MG63 (cell line): ENCODE data around the gene GIT1. TPM values are rescaled to one million over a fixed set of nuclear protein-coding genes. Genes with fewer than 3 reads are reported as not detected.
"Not testable (repeated sequence)": the region's sequence is repeated elsewhere in the genome, so short reads cannot be mapped to it uniquely, and the experiment has no call there.

Experiments
- DNase-seq: peaks from one replicate; pipeline ENCODE4 v3.0.0-alpha.2; 2020
- H3K27me3 ChIP-seq: fragments of 250-450 bp; sonication (Bioruptor Pico); 2 replicates; pipeline ENCODE4 v1.5.1; 2020; ENCODE audit warnings: mild to moderate bottlenecking, moderate library complexity
- H3K36me3 ChIP-seq: fragments of 250-450 bp; sonication (Bioruptor Pico); 2 replicates; pipeline ENCODE4 v1.5.1; 2020; ENCODE audit warnings: mild to moderate bottlenecking, moderate library complexity
- H3K4me3 ChIP-seq: fragments of 250-450 bp; sonication (Bioruptor Pico); 2 replicates; pipeline ENCODE4 v1.5.1; 2020; ENCODE audit warnings: mild to moderate bottlenecking, moderate library complexity
- H3K9me3 ChIP-seq: fragments of 250-450 bp; sonication (Bioruptor Pico); 2 replicates; pipeline ENCODE4 v1.5.1; 2020; ENCODE audit warnings: mild to moderate bottlenecking, moderate library complexity
- total RNA-seq: library from RNA; depleted of rRNA; stranded (reverse); fragments of >200 nt; shearing (Covaris generic); gene quantifications from 2 replicates; pipeline ENCODE4 v1.2.3, GENCODE V29; 2014; ENCODE audit warnings: low replicate concordance

Gene GIT1
- total RNA-seq, 1 experiment from 2014 or later, result 36.4 TPM

DNA sequence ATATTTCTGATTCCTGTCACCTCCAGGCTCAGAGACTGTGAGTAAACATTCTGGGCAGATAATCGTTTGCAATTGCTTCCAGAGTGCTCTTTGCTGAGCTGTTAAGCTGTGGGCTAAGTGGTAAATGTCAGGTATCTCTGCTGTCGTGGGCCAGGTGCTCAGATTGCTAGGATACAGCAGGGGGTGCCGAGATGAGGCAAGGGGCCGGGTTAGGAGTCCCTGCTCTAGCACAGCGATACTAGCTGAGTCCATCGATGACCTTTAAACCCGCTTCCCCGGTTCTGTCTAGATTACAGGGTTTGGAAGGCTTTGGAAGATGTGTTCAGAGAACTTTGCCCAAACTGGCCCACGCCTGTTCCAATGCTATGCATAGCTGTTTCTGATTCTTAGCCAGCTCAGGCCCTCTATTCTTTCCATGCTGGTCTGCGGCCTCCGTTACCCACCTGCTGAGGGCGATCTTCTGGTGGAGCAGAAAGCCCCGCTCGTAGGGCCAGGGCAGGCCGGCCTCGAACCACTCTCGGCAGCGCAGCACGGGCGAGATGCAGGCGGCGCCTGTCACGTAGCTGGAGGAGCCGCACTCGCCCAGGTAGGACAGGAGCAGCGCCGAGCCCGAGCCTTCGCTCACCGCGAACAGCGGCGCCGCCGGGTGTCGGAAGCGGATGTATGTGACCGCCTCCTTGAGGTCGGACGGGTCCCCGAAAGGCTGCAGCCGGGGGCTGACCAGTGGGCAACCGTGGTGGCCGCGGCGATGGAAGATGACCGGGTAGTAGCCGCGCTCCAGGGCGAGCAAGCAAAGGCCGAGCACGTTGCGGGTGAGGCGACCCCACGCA is 23.6 kb downstream of the GIT1 start:
- H3K27me3 ChIP-seq, result no peaks in the 10 kb centered on the region
- no peak for DNase-seq
- no peaks in the 10 kb centered on the region for H3K36me3 ChIP-seq
- H3K4me3 ChIP-seq, result peak overlapping the region; percentile 64
- no peaks in the 10 kb centered on the region for H3K9me3 ChIP-seq

DNA sequence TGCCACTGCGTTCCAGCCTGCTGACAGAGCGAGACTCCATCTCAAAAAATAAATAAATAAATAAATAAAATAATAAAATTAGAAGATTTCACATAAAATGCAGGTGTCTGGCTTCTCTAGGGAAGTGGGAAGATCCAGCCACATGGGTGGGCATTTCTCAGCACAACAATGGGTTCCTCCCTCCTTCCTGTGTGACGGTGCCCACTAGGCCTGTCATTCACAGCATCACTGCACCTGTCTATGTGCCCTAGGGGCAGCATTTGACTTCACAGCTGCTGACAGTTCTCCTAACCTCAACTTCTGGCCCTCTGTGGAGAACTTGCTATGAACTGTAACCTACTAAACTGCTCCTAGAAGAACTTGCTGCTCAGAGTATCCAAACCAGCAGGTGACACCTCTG is 25.6 kb downstream of the GIT1 start:
- Histone ChIP-seq H3K9me3 (no peaks in the 10 kb centered on the region), H3K4me3 (no peak overlapping the region), H3K36me3 (no peaks in the 10 kb centered on the region), H3K27me3 (no peaks in the 10 kb centered on the region)
- no peak for DNase-seq

DNA sequence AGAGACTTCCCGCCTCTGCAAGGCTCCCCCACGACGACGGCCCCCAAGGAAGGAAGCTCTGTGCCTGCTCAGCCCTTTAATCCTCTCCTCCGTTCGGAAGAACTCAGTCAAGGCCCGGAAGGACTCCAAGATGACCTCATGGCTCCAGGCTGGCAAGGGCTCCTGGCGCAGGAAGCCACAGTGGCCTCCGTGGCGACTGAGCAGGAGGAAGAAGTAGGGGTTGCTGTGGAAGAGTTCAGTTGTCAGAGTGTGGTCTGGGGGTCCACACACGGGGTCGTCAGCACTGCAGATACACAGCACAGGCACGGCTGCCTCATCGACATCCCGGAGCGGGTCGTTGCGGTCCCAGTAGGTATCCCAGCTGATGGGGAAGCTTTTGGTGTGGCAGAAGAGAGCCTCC is 26.8 kb downstream of the GIT1 start:
- DNase-seq, result no peak
- Histone ChIP-seq H3K36me3 (no peaks in the 10 kb centered on the region), H3K27me3 (no peaks in the 10 kb centered on the region), H3K4me3 (no peak overlapping the region), H3K9me3 (no peaks in the 10 kb centered on the region)

DNA sequence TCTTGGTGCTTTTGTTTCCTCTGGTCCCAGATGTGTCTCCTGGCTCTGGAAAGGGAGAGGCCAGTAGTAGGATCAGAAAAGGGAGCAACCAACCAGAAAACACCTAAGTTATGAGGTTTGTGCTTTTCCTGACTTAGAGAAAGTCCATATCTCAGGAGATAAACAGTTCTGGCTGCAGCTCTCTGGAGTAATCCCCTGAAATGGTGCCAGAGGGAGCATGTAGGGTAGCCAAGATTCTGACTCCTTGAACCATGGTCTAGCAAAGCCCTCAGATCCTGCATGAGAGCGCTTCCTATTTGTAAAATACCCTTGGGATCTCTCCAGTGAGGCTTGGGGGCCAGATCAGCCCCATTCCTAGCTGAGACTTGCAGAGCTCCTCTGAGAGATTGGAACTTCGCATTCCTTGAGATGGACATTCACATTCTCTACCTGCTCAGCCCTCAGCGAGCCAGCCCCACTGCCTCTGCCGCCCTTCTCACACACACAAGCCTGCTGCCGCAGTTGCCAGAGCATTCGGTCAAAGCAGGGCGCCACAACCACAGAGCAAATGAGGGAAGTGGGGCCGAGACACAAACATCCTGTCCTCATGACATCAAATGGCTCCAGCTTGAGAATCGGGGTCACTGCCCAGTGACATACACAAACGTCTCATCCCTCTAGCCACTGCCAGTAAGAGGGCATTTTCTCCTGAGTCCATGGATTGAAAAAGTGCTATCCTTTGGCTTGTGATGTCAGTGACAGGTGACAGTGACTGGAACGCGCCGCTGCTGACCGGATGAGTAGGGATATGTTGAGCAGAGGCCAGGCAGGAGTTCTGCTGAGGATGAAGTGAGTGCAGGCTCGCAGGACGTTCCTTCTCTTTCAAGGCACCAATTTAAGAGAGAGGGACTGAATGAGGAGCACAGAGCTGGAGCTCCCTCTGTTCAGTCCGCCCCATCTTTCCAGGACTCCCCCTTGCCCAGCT is 27.6 kb downstream of the GIT1 start:
- Histone ChIP-seq H3K9me3 (no peaks in the 10 kb centered on the region), H3K27me3 (no peaks in the 10 kb centered on the region), H3K4me3 (no peak overlapping the region), H3K36me3 (no peaks in the 10 kb centered on the region)
- DNase-seq, result no peak

DNA sequence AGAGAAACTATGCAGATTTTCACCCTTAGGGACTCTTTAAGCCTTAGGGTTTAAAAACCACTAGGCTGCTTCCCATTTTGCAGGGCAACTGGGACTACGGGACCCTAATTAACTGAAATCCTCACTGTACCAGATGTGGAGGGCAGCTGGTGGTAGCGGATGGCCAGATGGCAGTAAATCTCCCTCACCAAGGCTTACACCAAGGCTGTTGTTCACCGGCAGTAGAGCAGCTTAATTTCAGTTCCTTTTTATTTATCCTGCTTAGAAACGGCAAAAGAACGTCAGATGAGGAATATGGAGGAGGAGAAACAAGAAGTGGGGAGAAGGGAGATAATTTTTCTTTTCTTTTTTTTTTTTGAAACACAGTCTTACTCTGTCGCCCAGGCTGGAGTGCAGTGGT is 29.1 kb downstream of the GIT1 start:
- no peak for DNase-seq
- H3K36me3 ChIP-seq, result no peaks in the 10 kb centered on the region
- H3K27me3 ChIP-seq, result no peaks in the 10 kb centered on the region
- H3K4me3 ChIP-seq, result no peak overlapping the region
- no peaks in the 10 kb centered on the region for H3K9me3 ChIP-seq

DNA sequence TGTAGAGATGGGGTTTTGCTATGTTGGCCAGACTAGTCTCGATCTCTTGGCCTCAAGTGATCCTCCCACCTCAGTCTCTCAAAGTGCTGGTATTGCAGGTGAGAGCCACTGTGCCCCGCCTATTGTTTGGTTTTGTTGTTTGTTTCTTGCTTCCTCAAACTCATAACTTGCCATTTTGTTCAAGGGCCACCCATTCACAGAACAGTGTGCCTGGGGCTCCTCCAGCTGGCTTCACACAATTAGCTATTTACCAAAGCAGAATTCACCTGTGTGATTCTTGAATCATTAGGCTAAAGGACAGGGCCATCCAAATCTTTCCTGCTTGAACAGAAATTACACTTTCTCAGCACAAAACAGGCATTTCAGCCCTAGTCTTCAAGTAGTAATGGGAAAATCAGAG is 29.8 kb downstream of the GIT1 start:
- Histone ChIP-seq H3K4me3 (no peak overlapping the region), H3K9me3 (no peaks in the 10 kb centered on the region), H3K36me3 (no peaks in the 10 kb centered on the region), H3K27me3 (no peaks in the 10 kb centered on the region)
- no peak for DNase-seq

DNA sequence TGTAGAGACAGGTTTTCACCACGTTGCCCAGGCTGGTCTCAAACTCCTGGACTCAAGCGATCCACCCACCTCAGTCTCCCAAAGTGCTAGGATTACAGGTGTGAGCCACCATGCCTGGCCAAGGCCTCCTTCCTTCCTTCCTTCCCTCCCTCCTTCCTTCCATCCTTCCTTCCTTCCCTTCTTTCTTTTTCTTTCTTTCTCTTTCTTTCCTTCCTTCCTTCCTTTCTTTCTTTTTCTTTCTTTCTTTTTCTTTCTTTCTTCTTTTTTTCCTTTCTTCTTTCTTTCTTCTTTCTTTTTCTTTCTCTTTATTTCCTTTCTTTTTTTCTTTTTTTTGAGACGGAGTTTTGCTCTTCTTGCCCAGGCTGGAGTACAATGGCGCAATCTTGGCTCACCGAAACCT is 31.3 kb downstream of the GIT1 start:
- not testable (repeated sequence) for H3K27me3 ChIP-seq, H3K9me3 ChIP-seq, H3K36me3 ChIP-seq

DNA sequence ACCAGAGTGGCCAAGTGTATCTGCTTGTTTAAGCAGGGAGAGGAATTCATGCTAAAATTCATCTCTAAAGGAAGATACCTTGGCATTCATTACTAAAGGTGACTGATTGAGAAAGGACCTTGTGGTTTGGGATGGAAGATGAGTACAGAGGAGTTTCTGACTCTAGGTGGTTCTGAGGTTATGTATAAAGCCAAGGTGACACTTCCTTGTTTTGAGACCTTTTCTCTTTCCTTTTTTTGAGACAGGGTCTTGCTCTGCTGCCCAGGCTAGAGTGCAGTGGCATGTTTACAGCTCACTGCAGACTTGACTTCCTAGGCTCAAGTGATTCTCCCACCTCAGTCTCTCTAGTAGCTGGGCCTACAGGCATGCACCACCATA is 31.7 kb downstream of the GIT1 start:
- no peak for DNase-seq
- H3K36me3 ChIP-seq, result no peaks in the 10 kb centered on the region
- no peaks in the 10 kb centered on the region for H3K9me3 ChIP-seq
- H3K4me3 ChIP-seq, result no peak overlapping the region
- no peaks in the 10 kb centered on the region for H3K27me3 ChIP-seq

More for the DNA sequence above, 31.3 kb downstream of the GIT1 start:
- not testable (repeated sequence) for DNase-seq, H3K4me3 ChIP-seq

DNA sequence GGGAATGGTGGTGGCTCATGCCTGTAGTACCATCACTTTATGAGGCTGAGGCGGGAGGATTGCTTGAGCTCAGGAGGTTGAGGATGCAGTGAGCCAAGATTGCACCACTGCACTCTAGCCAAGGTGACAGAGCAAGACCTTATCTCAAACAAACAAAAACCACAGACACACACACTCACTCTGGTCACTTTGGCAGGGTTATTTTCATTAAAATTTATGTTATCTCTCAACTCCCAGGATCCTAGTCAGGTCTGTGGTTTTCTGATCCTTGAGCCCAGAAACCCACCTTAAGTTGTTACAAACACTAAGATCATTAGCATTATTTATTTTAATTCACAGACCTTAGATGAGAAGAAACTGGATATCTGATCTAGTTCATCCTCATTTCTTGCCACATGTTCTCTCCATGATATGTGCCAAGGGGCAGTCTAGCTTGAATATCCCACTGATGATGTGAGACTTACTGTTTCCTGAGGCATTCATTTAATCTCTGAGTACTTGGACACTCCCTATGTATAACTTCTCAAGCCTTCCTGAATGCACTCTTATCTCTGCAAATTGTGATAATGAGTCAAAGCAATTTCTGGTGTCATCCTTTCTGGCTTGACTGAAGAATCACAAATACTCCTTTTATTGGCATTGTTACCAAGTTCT is 32.2 kb downstream of the GIT1 start:
- Histone ChIP-seq H3K4me3 (no peak overlapping the region), H3K36me3 (no peaks in the 10 kb centered on the region), H3K27me3 (no peaks in the 10 kb centered on the region), H3K9me3 (no peaks in the 10 kb centered on the region)
- peak; percentile 55 for DNase-seq

DNA sequence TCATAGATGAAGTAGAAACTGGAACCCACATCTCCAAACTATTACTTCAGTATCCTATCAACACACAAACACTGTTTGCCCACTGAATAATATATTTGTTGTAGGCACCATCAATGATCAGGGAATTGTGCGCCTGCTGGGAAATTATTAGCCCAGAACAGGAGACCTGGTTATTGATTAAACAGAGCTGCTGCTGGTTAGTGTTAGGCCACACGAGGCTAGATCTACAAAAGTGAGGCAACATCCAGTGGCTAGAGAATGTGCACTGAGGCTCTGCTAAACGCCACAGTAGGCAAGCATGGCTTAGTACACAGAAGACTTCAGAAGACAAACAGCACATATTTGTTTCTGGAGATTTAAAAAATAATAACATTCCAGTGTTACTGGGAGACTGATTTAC is 33.6 kb downstream of the GIT1 start:
- peaks cover 2% of the 10 kb centered on the region; the same call in 1 of the 2 replicates for H3K36me3 ChIP-seq
- no peak overlapping the region for H3K4me3 ChIP-seq
- DNase-seq, result no peak
- H3K9me3 ChIP-seq, result no peaks in the 10 kb centered on the region
- H3K27me3 ChIP-seq, result no peaks in the 10 kb centered on the region

DNA sequence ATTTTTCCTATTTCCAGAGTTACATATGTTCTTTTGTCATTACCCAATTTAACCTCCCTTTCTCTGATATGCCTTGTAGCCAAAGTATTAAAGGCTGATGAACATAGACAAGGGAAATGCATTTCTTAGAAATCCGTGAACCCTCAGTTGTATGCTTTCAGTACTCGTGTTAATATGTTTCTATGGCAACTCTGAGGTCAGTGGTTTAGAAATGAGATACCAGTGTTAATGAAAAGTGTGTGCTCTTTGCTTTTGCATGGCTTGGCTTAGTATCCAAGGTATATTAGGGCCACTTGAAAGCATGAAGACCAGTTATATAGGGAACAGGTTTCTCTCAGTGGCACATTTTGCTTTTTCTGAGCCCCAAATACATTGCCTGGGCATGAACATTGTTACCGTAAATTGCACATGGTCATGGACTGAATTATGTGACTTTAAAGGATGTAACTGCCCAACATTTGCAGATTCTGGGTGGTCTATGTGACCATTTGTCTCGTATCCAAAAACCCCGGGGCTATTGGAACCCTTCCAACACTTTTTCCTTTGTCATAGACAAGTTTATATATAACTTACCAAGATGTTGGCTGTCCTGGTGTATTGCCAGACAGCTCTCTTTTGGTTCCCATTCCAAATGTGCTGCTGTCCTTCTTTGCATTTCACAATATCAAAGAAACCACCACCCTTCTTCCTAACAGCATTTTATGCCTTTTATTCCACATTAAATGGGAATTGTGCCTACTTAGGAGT is 40.1 kb downstream of the GIT1 start:
- Histone ChIP-seq H3K4me3 (no peak overlapping the region), H3K36me3 (peaks cover 14% of the 10 kb centered on the region), H3K9me3 (no peaks in the 10 kb centered on the region), H3K27me3 (no peaks in the 10 kb centered on the region)
- no peak for DNase-seq

DNA sequence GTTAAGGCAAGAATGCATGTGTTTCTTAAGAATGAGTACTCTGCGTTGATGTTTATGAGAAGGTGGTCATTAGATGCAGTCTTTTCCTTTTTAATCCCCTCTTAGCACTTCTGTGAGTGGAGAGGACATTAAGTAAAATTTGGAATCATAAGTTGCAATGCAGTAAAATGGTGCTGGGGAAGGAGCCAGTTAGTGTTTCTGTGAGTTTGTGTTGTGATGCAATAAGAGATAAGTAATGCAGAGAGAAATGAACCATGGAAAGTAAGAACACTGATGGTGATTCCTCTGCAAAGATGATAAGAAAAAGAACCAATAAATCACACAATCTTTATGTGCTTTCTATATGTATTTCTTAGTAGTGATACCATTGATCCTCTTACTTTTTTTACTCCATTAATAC is 42.6 kb downstream of the GIT1 start:
- no peaks in the 10 kb centered on the region for H3K9me3 ChIP-seq
- no peak overlapping the region for H3K4me3 ChIP-seq
- peaks cover 39% of the 10 kb centered on the region for H3K36me3 ChIP-seq
- H3K27me3 ChIP-seq, result no peaks in the 10 kb centered on the region
- no peak for DNase-seq

DNA sequence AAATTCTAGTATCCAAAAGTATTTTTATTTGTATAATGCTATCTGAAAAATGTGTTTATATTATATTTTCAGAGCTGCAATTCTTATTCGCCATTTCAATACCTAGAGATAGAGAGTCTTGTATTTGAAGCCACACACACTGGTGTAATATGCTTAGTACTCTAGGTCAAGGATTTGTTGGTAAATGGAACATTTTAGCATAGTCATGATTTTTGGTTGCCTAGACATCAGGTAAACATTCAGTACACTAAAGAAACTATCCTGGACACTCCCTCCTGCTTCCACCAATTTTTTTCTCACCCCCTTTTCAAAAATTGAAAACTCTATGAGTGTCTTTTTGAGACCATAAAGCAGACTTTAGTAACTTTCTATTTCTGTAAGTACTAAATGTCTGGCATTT is 43.4 kb downstream of the GIT1 start:
- DNase-seq, result no peak
- H3K4me3 ChIP-seq, result no peak overlapping the region
- peaks cover 41% of the 10 kb centered on the region for H3K36me3 ChIP-seq
- no peaks in the 10 kb centered on the region for H3K27me3 ChIP-seq
- no peaks in the 10 kb centered on the region for H3K9me3 ChIP-seq

DNA sequence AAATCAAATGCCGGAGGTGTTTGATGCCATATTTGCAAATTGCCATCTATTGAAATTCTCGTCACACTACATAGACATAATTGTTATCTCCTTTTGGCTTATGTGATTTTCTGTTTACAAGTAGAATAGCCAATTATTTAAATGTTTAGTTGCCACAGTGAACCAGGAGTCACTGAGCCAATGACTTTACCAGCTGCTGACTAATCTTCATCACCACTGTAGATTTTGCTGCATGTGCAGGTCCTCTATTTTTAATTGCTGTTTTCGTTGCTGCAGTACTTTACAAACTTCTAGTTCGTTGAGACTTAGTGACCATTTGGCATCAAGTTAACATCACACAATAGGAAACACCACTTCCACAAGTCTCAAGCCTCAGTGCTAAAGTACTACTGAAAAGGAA is 45.4 kb downstream of the GIT1 start:
- no peak overlapping the region for H3K4me3 ChIP-seq
- no peaks in the 10 kb centered on the region for H3K9me3 ChIP-seq
- no peak for DNase-seq
- no peaks in the 10 kb centered on the region for H3K27me3 ChIP-seq
- peaks cover 57% of the 10 kb centered on the region for H3K36me3 ChIP-seq

DNA sequence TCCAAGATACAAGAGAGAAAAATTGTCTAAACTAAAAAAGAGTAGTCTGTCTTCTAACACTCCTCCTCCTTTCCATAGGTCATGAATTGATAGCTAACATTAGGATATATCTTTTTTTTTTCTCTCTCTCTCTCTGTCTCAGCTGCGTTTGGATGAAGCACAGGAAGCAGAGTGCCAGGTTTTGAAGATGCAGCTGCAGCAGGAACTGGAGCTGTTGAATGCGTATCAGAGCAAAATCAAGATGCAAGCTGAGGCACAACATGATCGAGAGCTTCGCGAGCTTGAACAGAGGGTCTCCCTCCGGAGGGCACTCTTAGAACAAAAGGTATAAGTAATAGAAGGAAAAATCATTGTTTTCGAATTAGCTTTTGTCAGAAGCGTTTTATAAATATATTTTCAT is 55.5 kb downstream of the GIT1 start:
- H3K9me3 ChIP-seq, result no peaks in the 10 kb centered on the region
- DNase-seq, result no peak
- H3K36me3 ChIP-seq, result peaks cover 48% of the 10 kb centered on the region
- no peaks in the 10 kb centered on the region for H3K27me3 ChIP-seq
- H3K4me3 ChIP-seq, result no peak overlapping the region

DNA sequence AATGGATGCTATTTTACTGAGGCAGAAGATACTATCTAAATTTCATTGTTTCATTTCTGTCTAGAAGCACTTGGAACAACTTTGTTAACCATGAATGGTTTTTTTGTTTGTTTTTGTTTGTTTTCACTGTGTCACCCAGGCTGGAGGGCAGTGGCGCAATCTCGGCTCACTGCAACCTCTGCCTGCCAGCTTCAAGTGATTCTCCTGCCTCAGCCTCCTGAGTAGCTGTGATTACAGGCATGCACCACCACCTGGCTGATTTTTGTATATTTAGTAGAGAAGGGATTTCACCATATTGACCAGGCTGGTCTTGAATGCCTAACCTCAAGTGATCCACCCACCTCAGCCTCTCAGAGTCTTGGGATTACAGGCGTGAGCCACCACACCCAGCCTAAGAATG is 63.1 kb downstream of the GIT1 start:
- DNase-seq, result peak; percentile 25
- Histone ChIP-seq H3K27me3 (no peaks in the 10 kb centered on the region), H3K9me3 (no peaks in the 10 kb centered on the region), H3K4me3 (no peak overlapping the region), H3K36me3 (peaks cover 58% of the 10 kb centered on the region)
